HEK293T (cell line): ENCODE measurements around the gene TPRA1.
A peak's percentile ranks its signal among the peaks of the same experiment; 100 is the strongest.

Experiments
- CTCF ChIA-PET: fragments of 350-600 bp; formaldehyde crosslinking; extraction: SDS; loops from one replicate; lab custom pipeline; 2021; ENCODE audit warnings: antibody characterized with exemption, inconsistent platforms; lab: Yijun Ruan, JAX
- POLR2A ChIA-PET: fragments of 350-600 bp; formaldehyde crosslinking; extraction: SDS; loops from one replicate; lab custom pipeline; 2020; ENCODE audit warnings: antibody characterized with exemption, inconsistent platforms; lab: Yijun Ruan, JAX
- DNase-seq: peaks from one replicate; pipeline ENCODE4 v3.0.0; 2012; ENCODE audit warnings: mixed read lengths; ENCODE audit errors: extremely low spot score
- ARNT ChIP-seq: fragments of 450-650 bp; IDR thresholded peaks from 2 replicates; pipeline ENCODE4 v1.6.1; 2017; ENCODE audit warnings: mild to moderate bottlenecking
- BHLHE40 ChIP-seq: fragments of 450-650 bp; IDR thresholded peaks from 2 replicates; pipeline ENCODE4 v1.6.1; 2016; ENCODE audit warnings: mild to moderate bottlenecking, moderate library complexity, borderline replicate concordance
- CTBP1 ChIP-seq: fragments of 450-650 bp; IDR thresholded peaks from 2 replicates; pipeline ENCODE4 v1.6.1; 2016; ENCODE audit warnings: borderline replicate concordance
- ELF4 ChIP-seq: fragments of 450-650 bp; IDR thresholded peaks from 2 replicates; pipeline ENCODE4 v1.6.1; 2017; ENCODE audit warnings: antibody characterized with exemption
- FOXA1 ChIP-seq: fragments of 450-650 bp; IDR thresholded peaks from 2 replicates; pipeline ENCODE4 v1.6.1; 2016; ENCODE audit warnings: mild to moderate bottlenecking
- FOXK2 ChIP-seq: fragments of 450-650 bp; IDR thresholded peaks from 2 replicates; pipeline ENCODE4 v1.6.1; 2016; ENCODE audit warnings: mild to moderate bottlenecking
- FOXM1 ChIP-seq: fragments of 450-650 bp; IDR thresholded peaks from 2 replicates; pipeline ENCODE4 v1.6.1; 2017; ENCODE audit warnings: mild to moderate bottlenecking, borderline replicate concordance
- HDGF ChIP-seq: fragments of 450-650 bp; IDR thresholded peaks from 2 replicates; pipeline ENCODE4 v1.6.1; 2017; ENCODE audit warnings: antibody characterized with exemption, borderline replicate concordance
- L3MBTL2 ChIP-seq: fragments of 450-650 bp; conservative IDR thresholded peaks from 2 replicates; pipeline ENCODE4 v1.6.1; 2016; ENCODE audit warnings: mild to moderate bottlenecking
- LEF1 ChIP-seq: fragments of 450-650 bp; IDR thresholded peaks from 2 replicates; pipeline ENCODE4 v1.6.1; 2017; ENCODE audit warnings: mild to moderate bottlenecking, borderline replicate concordance
- NFRKB ChIP-seq: fragments of 450-650 bp; IDR thresholded peaks from 2 replicates; pipeline ENCODE4 v1.6.1; 2016; ENCODE audit warnings: mild to moderate bottlenecking, moderate library complexity
- PKNOX1 ChIP-seq: fragments of 450-650 bp; IDR thresholded peaks from 2 replicates; pipeline ENCODE4 v1.6.1; 2016
- SP1 ChIP-seq: fragments of 450-650 bp; IDR thresholded peaks from 2 replicates; pipeline ENCODE4 v1.6.1; 2017
- SUZ12 ChIP-seq: fragments of 450-650 bp; IDR thresholded peaks from 2 replicates; pipeline ENCODE4 v1.6.1; 2016; ENCODE audit warnings: mild to moderate bottlenecking
- TARDBP ChIP-seq: fragments of 450-650 bp; IDR thresholded peaks from 2 replicates; pipeline ENCODE4 v1.6.1; 2016
- ZNF384 ChIP-seq: fragments of 450-650 bp; IDR thresholded peaks from 2 replicates; pipeline ENCODE4 v1.6.1; 2016

Gene TPRA1

DNA sequence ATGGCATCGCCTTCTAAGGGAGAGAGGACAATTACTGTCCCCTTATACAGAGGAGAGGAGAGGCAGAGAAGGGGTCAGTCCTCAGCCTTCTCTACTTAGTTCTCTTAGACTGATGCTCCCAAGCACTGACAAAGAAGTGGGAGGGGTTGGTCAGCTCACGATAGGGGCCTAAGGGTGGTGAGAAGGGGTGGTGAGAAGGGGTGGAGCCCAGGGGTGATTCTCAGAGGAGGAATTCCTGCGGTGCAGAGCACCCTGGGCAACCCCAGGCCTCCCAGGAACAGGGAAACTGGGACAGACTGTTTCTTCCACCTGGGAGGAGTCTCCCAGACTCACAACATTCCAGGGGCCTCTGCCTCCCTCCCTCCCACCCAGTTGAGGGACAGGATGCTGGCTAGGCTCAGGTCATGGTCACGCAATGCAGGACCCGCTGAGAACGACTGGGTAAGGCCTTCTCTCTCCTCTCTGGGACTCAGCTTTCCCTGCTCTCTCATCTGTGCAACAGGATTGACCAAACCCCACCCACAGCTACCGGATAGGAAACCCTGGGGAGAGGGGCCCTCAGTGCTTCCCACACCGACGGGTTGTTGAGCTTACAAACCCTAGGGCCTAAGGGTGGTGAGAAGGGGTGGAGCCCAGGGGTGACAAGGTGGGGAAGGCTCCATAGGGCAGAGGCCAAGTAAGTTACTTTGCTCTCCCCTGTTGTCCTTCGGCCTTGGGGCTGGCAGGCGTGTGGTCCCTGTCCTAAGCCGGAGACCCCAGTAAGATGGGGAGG is 1.5 kb downstream of the TPRA1 start:
- DNase-seq = no peak
- ChIA-PET CTCF (interaction anchor here (1.0 kb wide), 1 partner anchor 14 kb away, joined by 6 read pairs; no protein-coding TSS in a partner anchor), POLR2A (interaction anchor here (1.9 kb wide), 1 partner anchor 9 kb away, joined by 9 read pairs; the partner anchor contains the start of gene MCM2)
- no peak for TF ChIP-seq HDGF
- no peak for TF ChIP-seq ARNT
- no peak for TF ChIP-seq L3MBTL2
- TF ChIP-seq ZNF384 = no peak
- no peak for TF ChIP-seq SUZ12
- TF ChIP-seq TARDBP = no peak
- TF ChIP-seq FOXM1 = no peak
- TF ChIP-seq FOXA1 = no peak
- no peak for TF ChIP-seq PKNOX1

- DNase-seq = no peak
- CTCF ChIA-PET = interaction anchor here (0.7 kb wide), 1 partner anchor 12 kb away, joined by 3 read pairs; no protein-coding TSS in a partner anchor
- TF ChIP-seq NFRKB (no peak), ARNT (no peak), CTBP1 (no peak), FOXA1 (no peak), FOXM1 (no peak), TARDBP (no peak), LEF1 (no peak), FOXK2 (no peak), PKNOX1 (no peak), BHLHE40 (no peak), HDGF (no peak), ZNF384 (no peak), SP1 (no peak), ELF4 (no peak), SUZ12 (no peak), L3MBTL2 (no peak)
- POLR2A ChIA-PET = interaction anchor here (1.0 kb wide), 1 partner anchor 10 kb away, joined by 3 read pairs; the partner anchor contains the start of gene MCM2
Measured at GRCh38 chr3:127587876-127588275, 2.7 kb downstream of the TPRA1 start.

DNA sequence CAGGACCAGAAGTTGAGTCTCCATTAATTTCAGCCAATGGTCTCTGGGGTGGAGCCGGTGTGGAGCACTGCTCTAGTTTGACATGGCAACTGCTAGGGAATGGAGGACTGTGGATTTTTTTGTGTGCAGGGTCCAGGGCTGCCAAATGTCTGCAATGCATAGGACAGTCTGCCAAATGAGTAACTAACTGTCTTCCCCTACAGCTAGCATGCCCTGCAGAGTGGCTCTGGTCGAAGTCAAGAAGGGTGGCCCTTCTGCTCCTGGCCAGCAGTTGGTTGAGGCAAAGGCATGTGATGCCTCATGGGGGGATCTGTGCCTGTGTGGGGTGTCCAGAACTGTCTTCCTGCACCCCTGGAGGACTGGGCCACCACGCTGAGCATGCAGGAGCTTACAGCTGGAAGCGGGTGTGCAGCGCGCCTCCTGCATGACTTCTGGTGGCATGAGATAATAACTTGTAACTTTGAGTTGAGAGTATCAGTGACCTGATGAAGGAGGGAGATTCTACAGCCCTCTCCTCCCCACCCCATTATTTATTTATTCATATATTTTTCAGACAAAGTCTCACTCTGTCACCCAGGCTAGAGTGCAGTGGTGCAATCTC is 4.6 kb downstream of the TPRA1 start:
- no peak for DNase-seq
- ChIA-PET POLR2A (no interaction called here), CTCF (interaction anchor here (1.5 kb wide), 1 partner anchor 11 kb away, joined by 10 read pairs; no protein-coding TSS in a partner anchor)
- TF ChIP-seq FOXM1 = no peak
- TF ChIP-seq ZNF384 = no peak
- no peak for TF ChIP-seq FOXK2
- no peak for TF ChIP-seq ARNT
- no peak for TF ChIP-seq LEF1
- TF ChIP-seq SUZ12 = no peak
- no peak for TF ChIP-seq FOXA1
- no peak for TF ChIP-seq SP1
- no peak for TF ChIP-seq PKNOX1
- TF ChIP-seq ELF4 = no peak
- no peak for TF ChIP-seq HDGF
- TF ChIP-seq CTBP1 = no peak
- no peak for TF ChIP-seq L3MBTL2
- TF ChIP-seq TARDBP = no peak
- no peak for TF ChIP-seq BHLHE40
- TF ChIP-seq NFRKB = no peak

DNA sequence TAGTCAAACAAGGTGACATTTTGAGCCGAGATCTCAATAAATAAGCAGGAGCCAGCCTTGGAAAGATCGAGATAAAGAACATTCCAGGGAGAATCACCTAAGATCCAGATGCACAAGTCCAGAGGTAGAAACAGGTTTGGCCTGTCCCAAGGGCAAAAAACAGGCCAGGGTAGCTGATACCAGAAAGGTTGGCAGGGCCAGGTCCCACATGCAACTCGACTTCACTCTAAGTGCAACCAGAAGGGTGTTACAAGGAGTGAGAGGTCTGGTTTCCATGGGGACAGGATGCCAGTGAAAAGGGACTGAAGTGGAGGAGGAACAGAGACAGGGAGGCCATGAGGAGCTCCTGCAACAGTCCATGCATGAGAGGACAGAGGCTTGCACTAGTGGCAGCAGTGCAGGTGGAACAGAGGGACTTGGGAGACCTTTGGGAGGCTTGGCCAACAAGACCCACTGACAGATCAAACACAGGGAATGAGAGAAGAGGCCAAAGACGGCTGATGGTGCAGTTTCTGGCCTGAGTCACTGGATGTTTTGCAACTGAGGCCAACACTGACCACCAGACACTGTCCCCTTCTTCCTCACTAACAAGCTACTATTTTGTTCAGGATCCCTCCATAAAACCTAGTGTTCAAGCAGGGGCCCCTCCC is 5.2 kb downstream of the TPRA1 start:
- CTCF ChIA-PET = interaction anchor here (1.5 kb wide), 1 partner anchor 10 kb away, joined by 10 read pairs; no protein-coding TSS in a partner anchor
- POLR2A ChIA-PET = interaction anchor here (1.3 kb wide), 1 partner anchor 12 kb away, joined by 5 read pairs; the partner anchor contains the start of gene MCM2
- TF ChIP-seq ZNF384 = no peak
- no peak for DNase-seq

DNA sequence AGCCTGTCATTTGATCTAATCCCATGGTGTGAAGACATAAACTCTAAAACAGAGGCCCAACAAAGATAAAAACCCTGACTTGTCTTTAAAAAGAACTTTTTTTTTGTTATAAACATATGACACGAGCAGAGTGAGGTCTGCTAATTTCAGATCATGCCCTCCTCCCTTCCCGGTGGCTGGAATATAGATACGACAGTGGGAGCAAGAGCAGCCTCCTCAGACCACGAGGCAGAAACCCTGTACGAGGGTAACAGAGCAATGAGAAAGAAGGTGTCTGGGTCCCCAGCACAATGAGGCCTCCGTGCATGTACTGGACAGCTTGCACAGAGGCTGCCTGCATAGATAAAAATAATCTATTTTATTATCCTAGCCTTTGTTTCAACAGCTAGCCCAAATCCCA is 5.8 kb downstream of the TPRA1 start:
- TF ChIP-seq PKNOX1 (0 out of 2 replicates have a peak, but pooled peaks have one; percentile 16), HDGF (no peak)

More for the DNA sequence above, 5.8 kb downstream of the TPRA1 start:
- ChIA-PET CTCF (interaction anchor here (1.5 kb wide), 1 partner anchor 10 kb away, joined by 6 read pairs; no protein-coding TSS in a partner anchor), POLR2A (interaction anchor here (1.3 kb wide), 1 partner anchor 13 kb away, joined by 5 read pairs; the partner anchor contains the start of gene MCM2)
- DNase-seq = no peak
